ENCODE results near the gene NCR3LG1. TPM values are rescaled to one million over a fixed set of nuclear protein-coding genes. Genes with fewer than 3 reads are reported as not detected.

Gene NCR3LG1
- polyA plus RNA-seq, 1 donor (not counting 4 experiments of a cell fraction or from before 2014, with no cell fraction given) = 3.9 TPM

GRCh38 chr11:17416492-17416891 lies 64.9 kb downstream of the NCR3LG1 start:
- Histone ChIP-seq H3K4me3 (ENCODE audit: control insufficient read depth in 2 of 3, extremely low read depth in 1 of 3, insufficient read depth in 2 of 3, low read depth in 1 of 3, low read length in 3 of 3) (no peak overlapping the region), H3K27me3 (ENCODE audit: control insufficient read depth, extremely low read depth, insufficient read depth, low read length) (peaks cover 31% of the 10 kb centered on the region), H3K27ac (ENCODE audit: control insufficient read depth, insufficient read depth, low read length) (no peak overlapping the region), H3K9ac (ENCODE audit: control insufficient read depth, extremely low read depth, insufficient read depth, low read length) (no peak overlapping the region), H3K36me3 (ENCODE audit: control insufficient read depth in 2 of 2, extremely low read depth in 1 of 2, insufficient read depth in 2 of 2, low read length in 2 of 2) (no peaks in the 10 kb centered on the region), H3K9me3 (ENCODE audit: control insufficient read depth, low read depth, low read length) (no peaks in the 10 kb centered on the region), H3K79me2 (ENCODE audit: control insufficient read depth, insufficient read depth, low read length) (no peaks in the 10 kb centered on the region), H3K4me2 (ENCODE audit: control insufficient read depth, extremely low read depth, insufficient read depth, low read depth, low read length) (no peak overlapping the region), H3K9me1 (ENCODE audit: control insufficient read depth, extremely low read depth, insufficient read depth, low read length) (no peaks in the 10 kb centered on the region), H4K20me1 (ENCODE audit: control insufficient read depth, extremely low read depth, insufficient read depth, low read length) (no peaks in the 10 kb centered on the region), H3K4me1 (ENCODE audit: control insufficient read depth, extremely low read depth, insufficient read depth, low read length) (no peaks in the 10 kb centered on the region), H2AFZ (ENCODE audit: control insufficient read depth, low read length) (no peak overlapping the region)
- dilution Hi-C loops (cut with MboI; ENCODE audit: extremely low pct_ligation_motif_present, low sequenced_read_pairs) = no loop called here
- no peak for DNase-seq (ENCODE audit: low read depth, low spot score)
- FAIRE-seq = no peak
- TF ChIP-seq EZH2 (IDR thresholded peaks at IDR 0.05; ENCODE audit: low read length) = no peak
- no peak for TF ChIP-seq CTCF (optimal IDR thresholded peaks at IDR 0.05 in 1 of 3, IDR thresholded peaks at IDR 0.05 in 1 of 3, conservative IDR thresholded peaks at IDR 0.05 in 1 of 3; ENCODE audit: extremely low read depth in 1 of 3, insufficient read depth in 2 of 3, low read length in 3 of 3)

GRCh38 chr11:17418444-17419081 lies 67.0 kb downstream of the NCR3LG1 start:
- no peaks in the 10 kb centered on the region for H3K9me1 ChIP-seq (ENCODE audit: control insufficient read depth, extremely low read depth, insufficient read depth, low read length)
- no peak for TF ChIP-seq EZH2 (IDR thresholded peaks at IDR 0.05; ENCODE audit: low read length)
- no peak for TF ChIP-seq CTCF (optimal IDR thresholded peaks at IDR 0.05 in 1 of 3, IDR thresholded peaks at IDR 0.05 in 1 of 3, conservative IDR thresholded peaks at IDR 0.05 in 1 of 3; ENCODE audit: extremely low read depth in 1 of 3, insufficient read depth in 2 of 3, low read length in 3 of 3)
- no peak overlapping the region for H3K4me2 ChIP-seq (ENCODE audit: control insufficient read depth, extremely low read depth, insufficient read depth, low read depth, low read length)
- H3K27me3 ChIP-seq (ENCODE audit: control insufficient read depth, extremely low read depth, insufficient read depth, low read length) = peaks cover 31% of the 10 kb centered on the region
- DNase-seq (ENCODE audit: low read depth, low spot score) (no peak), FAIRE-seq (no peak)
- no peaks in the 10 kb centered on the region for H4K20me1 ChIP-seq (ENCODE audit: control insufficient read depth, extremely low read depth, insufficient read depth, low read length)
- no peak overlapping the region for H3K4me3 ChIP-seq (ENCODE audit: control insufficient read depth in 2 of 3, extremely low read depth in 1 of 3, insufficient read depth in 2 of 3, low read depth in 1 of 3, low read length in 3 of 3)
- H3K36me3 ChIP-seq (ENCODE audit: control insufficient read depth in 2 of 2, extremely low read depth in 1 of 2, insufficient read depth in 2 of 2, low read length in 2 of 2) = no peaks in the 10 kb centered on the region
- H3K79me2 ChIP-seq (ENCODE audit: control insufficient read depth, insufficient read depth, low read length) = no peaks in the 10 kb centered on the region
- no peak overlapping the region for H3K9ac ChIP-seq (ENCODE audit: control insufficient read depth, extremely low read depth, insufficient read depth, low read length)
- no peak overlapping the region for H2AFZ ChIP-seq (ENCODE audit: control insufficient read depth, low read length)
- no peak overlapping the region for H3K27ac ChIP-seq (ENCODE audit: control insufficient read depth, insufficient read depth, low read length)
- H3K9me3 ChIP-seq (ENCODE audit: control insufficient read depth, low read depth, low read length) = no peaks in the 10 kb centered on the region
- no peaks in the 10 kb centered on the region for H3K4me1 ChIP-seq (ENCODE audit: control insufficient read depth, extremely low read depth, insufficient read depth, low read length)
- dilution Hi-C loops (cut with MboI; ENCODE audit: extremely low pct_ligation_motif_present, low sequenced_read_pairs) = no loop called here

Data from keratinocyte (primary cell).